Measurements from ENCODE around the gene IL3. TPM values are rescaled to one million over a fixed set of nuclear protein-coding genes. Genes with fewer than 3 reads are reported as not detected.
A peak's percentile ranks its signal among the peaks of the same experiment; 100 is the strongest.

Gene IL3
- total and polyA plus RNA-seq, 2 of the 4 experiments (the other 2 are of a cell fraction) = not detected

- Histone ChIP-seq H3K23ac (ENCODE audit: low read depth, low read length) (no peak overlapping the region), H3K27ac (ENCODE audit: insufficient read depth, low read length) (no peak overlapping the region), H3K79me1 (ENCODE audit: low read depth in 1 of 2, low read length in 2 of 2) (no peaks in the 10 kb centered on the region), H3K4me1 (ENCODE audit: control insufficient read depth, insufficient read depth, low read length) (peaks cover 10% of the 10 kb centered on the region), H2BK120ac (ENCODE audit: low read depth, low read length) (peak overlapping the region; percentile 72), H4K5ac (ENCODE audit: low read depth, low read length) (no peak overlapping the region), H3K9ac (ENCODE audit: low read depth, low read length) (no peak overlapping the region), H2BK20ac (ENCODE audit: low read depth, low read length) (no peak overlapping the region; the same call in 1 of the 2 replicates), H3K4me3 (ENCODE audit: insufficient read depth, low read depth, low read length) (no peak overlapping the region), H2BK15ac (ENCODE audit: low read depth, low read length) (no peak overlapping the region), H3K56ac (ENCODE audit: extremely low read depth, insufficient read depth, low read length) (no peak overlapping the region), H4K8ac (ENCODE audit: low read depth in 2 of 2, low read length in 2 of 2) (no peak overlapping the region), H2BK5ac (ENCODE audit: low read depth, low read length, poor library complexity, severe bottlenecking) (no peak overlapping the region), H2AK9ac (replicated peaks; ENCODE audit: low read depth, low read length, poor library complexity) (no peak overlapping the region), H3K27me3 (ENCODE audit: control insufficient read depth, insufficient read depth, low read length) (no peaks in the 10 kb centered on the region), H3K36me3 (ENCODE audit: control insufficient read depth, insufficient read depth, low read length) (no peaks in the 10 kb centered on the region), H2AFZ (replicated peaks; ENCODE audit: low read length, poor library complexity) (no peak overlapping the region), H3K4ac (ENCODE audit: low read depth, low read length) (peak overlapping the region; percentile 33), H3K18ac (ENCODE audit: low read depth, low read length) (no peak overlapping the region), H3K9me3 (ENCODE audit: control insufficient read depth, insufficient read depth, low read length) (no peaks in the 10 kb centered on the region), H4K91ac (ENCODE audit: insufficient read depth, low read depth, low read length) (no peak overlapping the region), H2AK5ac (ENCODE audit: low read depth, low read length) (no peak overlapping the region), H4K20me1 (ENCODE audit: insufficient read depth, low read length) (no peaks in the 10 kb centered on the region), H3K14ac (replicated peaks; ENCODE audit: low read depth, low read length) (no peak overlapping the region), H3K9me1 (ENCODE audit: insufficient read depth, low read length) (peaks cover 8% of the 10 kb centered on the region; the same call in 1 of the 2 replicates), H3K4me2 (ENCODE audit: low read depth, low read length) (no peak overlapping the region)
- ATAC-seq (ENCODE audit: low read depth) (no peak), DNase-seq (no peak)
- intact Hi-C loops (cut with micrococcal nuclease) (no loop called here), dilution Hi-C loops (cut with HindIII; ENCODE audit: low sequenced_read_pairs, unreplicated experiment) (no loop called here), in situ Hi-C loops (cut with MboI; ENCODE audit: low sequenced_read_pairs) (no loop called here)
- CTCF ChIA-PET = no interaction called here
- WGBS, 2 experiments (ENCODE audit: extremely low coverage in 2 of 2, insufficient read length in 1 of 2) = no CpG with 5 or more reads among the region's 2 CpGs
- no peak for TF ChIP-seq MAZ (IDR thresholded peaks at IDR 0.05; ENCODE audit: borderline replicate concordance, low read depth, low read length)
- no peak for TF ChIP-seq FOS (IDR thresholded peaks at IDR 0.05; ENCODE audit: low read depth, low read length)
- TF ChIP-seq, protein P1, sequence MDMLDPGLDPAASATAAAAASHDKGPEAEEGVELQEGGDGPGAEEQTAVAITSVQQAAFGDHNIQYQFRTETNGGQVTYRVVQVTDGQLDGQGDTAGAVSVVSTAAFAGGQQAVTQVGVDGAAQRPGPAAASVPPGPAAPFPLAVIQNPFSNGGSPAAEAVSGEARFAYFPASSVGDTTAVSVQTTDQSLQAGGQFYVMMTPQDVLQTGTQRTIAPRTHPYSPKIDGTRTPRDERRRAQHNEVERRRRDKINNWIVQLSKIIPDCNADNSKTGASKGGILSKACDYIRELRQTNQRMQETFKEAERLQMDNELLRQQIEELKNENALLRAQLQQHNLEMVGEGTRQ (IDR thresholded peaks at IDR 0.05; ENCODE audit: low read depth, low read length) = no peak
- no peak for TF ChIP-seq MXI1 (IDR thresholded peaks at IDR 0.05; ENCODE audit: borderline replicate concordance, low read depth, low read length)
- TF ChIP-seq ELK1 (IDR thresholded peaks at IDR 0.05; ENCODE audit: borderline replicate concordance, low read depth, low read length) = no peak
- no peak for TF ChIP-seq CEBPB (IDR thresholded peaks at IDR 0.05; ENCODE audit: low read depth, low read length)
- TF ChIP-seq BHLHE40 (IDR thresholded peaks at IDR 0.05; ENCODE audit: low read depth, low read length) = no peak
- TF ChIP-seq RAD21 (IDR thresholded peaks at IDR 0.05; ENCODE audit: low read length) = no peak
- no peak for TF ChIP-seq SMC3 (IDR thresholded peaks at IDR 0.05; ENCODE audit: low read depth, low read length)
- TF ChIP-seq MAFK (IDR thresholded peaks at IDR 0.05; ENCODE audit: low read depth, low read length) = no peak
- no peak for TF ChIP-seq CHD1 (IDR thresholded peaks at IDR 0.05; ENCODE audit: low read depth, low read length)
- TF ChIP-seq RFX5 (IDR thresholded peaks at IDR 0.05; ENCODE audit: low read depth, low read length) = no peak
- TF ChIP-seq NFE2L2 (IDR thresholded peaks at IDR 0.05; ENCODE audit: low read depth, low read length) = no peak
- no TSS peak for BruUV-seq (replicated peaks)
- POLR2A ChIA-PET (ENCODE audit: unreplicated experiment) = no interaction called here
Observed at GRCh38 chr5:132072528-132072927, 12.1 kb downstream of the IL3 start.
